Measurements from ENCODE around the gene PPM1L.

The PPM1L gene

DNA sequence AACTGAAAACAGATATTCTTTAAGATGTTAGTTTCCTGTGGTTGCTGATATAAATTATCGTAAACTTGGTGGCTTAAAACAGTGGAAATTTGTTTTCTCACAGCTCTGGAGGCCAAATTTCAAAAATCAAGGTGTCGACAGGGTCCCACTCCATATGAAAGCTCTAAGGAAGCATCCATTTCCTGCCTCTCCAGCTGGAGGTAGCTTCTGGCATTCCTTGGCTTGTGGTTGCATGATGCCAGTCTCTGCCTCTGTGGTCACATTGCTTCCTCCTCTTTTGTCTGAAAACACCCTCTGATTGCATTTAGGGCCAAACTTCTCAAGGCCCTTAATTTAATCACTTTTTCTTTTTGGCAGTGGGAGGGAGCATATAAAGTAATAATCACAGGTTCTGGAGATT, 96.8 kb downstream of the PPM1L start:
- no peak for DNase-seq (ENCODE audit: low read depth)

DNA sequence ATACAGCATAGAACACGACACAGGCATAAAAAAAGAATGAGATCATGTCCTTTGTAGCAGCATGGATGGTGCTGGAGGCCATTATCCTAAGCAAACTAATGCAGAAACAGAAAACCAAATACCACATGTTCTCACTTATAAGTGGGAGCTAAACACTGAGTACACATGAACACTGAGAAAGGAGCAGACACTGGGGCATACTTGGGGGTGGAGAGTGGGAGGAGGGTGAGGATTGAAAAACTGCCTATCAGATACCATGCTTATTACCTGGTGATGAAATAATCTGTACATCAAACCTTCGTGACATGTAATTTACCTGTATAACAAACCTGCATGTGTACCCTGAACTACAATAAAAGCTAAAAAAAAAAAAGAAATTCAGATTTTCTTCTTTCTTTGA, 100.4 kb downstream of the PPM1L start:
- no peak for DNase-seq (ENCODE audit: low read depth)

DNA sequence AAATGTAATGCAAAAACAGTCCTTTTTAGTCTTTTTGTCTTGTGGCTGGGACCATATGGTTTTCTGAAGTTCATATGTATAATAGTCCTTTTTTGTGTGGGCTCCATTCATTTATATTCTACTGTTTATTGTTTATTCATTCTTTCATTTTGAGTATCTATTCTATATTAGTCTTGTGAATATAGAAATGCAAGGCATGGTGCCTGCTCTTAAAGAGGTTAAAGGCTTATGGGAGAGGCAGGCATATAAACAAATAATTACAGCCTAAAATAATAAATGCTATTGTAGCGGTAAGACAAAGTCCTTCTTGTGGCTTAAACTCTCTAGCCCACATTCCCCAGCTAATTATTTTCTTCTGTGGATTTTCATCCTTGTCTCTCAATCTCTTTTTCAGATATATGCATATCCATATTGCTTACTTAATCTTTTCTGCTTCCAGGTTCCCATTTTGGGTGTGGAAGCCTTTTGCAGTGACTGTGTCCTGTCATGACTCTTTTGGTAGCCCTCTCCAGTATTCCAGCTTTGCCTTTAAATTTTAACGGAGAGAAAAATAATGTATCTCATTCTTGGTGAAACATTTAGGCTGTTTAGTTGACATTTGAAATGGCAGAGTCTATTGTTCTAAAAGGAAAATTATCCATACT, 101.6 kb downstream of the PPM1L start:
- DNase-seq (ENCODE audit: low read depth) = no peak

DNA sequence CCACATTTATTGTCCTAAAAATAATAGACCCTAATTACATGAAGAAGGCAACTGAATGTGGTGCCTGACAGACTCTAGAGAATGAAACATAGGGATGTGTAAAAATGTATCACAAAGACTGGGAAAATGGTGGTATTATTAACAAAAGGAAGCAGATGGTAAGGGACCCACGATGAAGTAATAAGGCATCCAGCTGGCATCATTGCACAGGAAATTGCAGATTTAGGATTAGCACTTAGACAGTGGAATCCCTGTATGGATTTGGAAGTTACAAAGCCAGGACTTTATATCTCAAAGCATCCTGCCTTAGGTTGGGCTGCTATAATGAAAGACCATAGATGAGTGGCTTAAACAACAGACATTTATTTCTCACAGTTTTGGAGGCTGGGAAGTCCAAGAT, 104.3 kb downstream of the PPM1L start:
- no peak for DNase-seq (ENCODE audit: low read depth)

DNA sequence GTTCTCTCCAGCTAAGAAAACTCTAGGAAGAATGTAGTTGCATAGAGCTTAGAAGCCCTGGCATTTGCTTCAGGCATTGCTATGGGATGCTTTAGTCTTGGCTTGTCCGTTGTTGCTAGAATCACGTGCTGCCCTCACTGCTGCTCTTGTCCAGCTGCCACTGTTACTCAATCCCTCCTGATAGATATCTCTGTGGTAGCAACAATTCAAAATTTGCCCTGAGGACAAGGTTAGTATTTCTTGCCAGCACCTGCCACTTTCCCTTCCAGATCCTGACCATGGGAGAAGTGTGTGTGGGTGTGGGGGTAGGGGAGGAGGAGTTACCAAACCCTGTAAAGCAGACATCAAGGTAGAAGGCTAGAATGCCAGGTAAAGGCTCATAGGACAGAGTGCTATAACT, 113.8 kb downstream of the PPM1L start:
- DNase-seq (ENCODE audit: low read depth) = no peak

DNA sequence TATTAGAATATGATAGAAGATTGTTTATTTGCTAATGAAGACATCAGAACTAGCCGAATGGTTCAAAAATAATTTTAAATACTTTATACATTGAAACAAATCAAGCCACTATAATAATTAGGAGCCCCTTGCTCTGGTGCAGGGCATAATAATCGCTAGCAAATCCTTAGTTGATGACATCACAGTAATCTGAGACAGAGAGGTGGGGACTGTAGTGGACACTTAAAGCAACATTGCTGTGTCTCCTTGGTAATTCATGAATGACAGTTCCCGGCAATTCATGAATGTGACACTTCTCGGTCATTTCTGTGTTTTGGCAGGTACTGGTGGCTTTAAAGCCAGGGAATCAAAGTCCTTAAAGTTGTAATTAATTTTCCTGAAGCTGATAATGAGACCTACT, 114.3 kb downstream of the PPM1L start:
- no peak for DNase-seq (ENCODE audit: low read depth)

DNA sequence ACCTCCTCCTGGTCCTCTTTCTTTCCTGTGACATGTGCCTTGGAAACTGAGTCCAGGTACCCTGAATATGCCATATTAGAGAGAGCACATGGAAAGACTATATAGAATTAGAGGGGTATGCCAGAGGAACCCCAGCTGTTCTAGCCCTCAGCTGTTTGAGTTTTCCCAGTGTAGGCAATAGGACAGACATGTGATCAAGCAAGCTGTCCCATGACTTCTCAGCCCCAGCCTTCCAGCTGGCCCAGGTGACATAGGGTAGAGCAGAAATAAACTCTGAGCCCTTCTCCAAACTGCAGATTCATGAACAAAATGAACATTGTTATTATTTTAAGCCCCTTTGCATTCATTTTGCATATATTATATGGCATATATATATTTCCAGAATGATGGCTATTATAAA, 118.7 kb downstream of the PPM1L start:
- no peak for DNase-seq (ENCODE audit: low read depth)

DNA sequence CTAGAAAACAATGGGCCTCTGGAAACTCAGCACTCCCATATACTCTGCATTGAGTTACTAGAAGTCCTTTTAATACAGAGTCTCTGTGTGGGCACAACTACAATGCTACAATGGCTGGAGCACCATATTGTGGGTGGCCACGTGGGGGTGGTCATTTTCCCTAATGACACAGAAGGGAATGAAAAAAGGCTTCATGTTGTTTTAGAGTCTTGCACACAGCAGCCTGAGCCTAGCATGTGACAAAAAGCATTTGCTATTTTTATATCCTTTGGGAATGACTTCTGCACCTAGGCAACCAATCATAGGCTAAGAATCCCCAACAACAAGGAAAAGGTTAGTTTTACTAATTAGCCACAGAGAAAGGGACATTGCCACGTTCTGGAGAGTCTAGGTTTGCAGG, 120.6 kb downstream of the PPM1L start:
- DNase-seq (ENCODE audit: low read depth) = no peak

DNA sequence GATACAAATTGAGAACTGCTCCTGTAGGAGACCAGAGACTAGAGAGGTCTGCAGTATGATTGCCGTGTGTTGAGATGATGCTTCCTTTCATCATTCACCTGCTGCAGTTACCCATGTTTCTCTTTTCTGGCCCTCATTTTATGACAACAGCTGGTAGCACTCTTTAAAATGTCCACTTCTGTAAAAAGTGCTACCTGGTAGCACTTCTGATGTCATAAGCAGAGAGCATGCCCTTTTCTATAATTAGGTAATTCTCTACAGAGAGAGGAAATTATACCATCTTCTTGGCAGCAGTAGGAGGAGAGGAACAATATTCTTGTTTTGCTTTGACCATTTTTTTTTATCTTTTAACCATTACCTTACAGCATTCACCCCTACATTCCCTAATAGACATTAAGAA, 123.8 kb downstream of the PPM1L start:
- DNase-seq (ENCODE audit: low read depth) = no peak

DNA sequence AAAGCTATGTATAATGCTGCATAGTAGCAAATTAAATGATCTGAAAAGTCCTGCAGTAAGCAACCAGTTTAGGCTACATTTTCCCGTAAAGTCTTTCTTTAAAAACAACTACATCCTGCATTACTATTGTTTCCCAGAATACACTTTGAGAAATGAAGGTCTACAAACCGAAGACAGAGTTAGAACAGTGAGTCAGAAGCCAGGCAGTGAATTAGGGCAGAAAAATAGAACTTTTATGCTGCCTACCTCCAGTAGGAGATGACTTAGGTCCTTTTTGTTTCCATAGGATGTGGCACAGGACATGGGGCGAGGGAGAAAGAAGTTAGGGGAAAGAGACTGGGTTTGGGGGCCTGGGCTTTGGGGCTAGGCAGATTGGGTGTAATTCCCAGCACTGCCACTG, 127.3 kb downstream of the PPM1L start:
- no peak for DNase-seq (ENCODE audit: low read depth)

DNA sequence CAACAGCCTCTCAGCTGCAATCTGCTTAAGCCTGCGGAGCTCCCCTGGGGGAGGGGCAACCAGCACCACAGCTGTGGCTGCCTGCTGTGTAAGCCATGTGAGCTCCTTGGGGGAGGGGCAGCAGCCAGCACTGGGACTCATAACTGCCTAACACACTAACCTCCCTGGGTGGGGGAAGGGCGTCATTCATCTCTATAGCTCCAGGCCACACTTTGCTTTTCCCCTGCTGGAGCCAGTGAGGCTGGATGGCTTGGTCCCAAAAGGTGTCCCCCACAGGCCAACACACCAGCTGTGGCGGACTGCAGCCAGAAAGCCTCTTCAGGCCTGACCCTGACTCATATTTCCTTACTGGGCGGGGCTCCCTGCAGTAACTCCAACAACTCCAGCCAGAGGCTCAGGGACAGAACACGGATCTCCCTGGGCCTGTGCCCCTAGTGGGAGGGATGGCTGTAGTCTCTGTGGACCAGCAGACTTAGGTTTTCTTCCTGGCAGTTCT, 129.8 kb downstream of the PPM1L start:
- DNase-seq (ENCODE audit: low read depth) = no peak

DNA sequence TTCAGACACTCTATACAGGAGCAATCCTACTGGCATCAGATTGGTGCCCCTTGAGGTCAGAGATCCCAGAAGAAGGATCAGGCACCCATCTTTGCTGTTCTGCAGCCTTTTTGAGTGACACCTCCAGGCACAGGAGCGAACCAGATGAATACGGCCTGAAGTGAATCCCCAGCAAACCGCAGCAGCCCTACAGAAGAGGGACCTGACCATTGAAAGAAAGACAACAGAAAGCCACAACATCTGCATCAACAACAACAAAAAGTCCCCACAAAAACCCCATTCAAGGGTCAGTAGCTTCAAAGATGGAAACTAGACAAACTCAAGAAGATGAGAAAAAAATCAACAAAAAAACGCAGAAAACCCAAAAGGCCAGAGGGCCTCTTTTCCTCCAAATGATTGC, 130.4 kb downstream of the PPM1L start:
- DNase-seq (ENCODE audit: low read depth) = no peak

DNA sequence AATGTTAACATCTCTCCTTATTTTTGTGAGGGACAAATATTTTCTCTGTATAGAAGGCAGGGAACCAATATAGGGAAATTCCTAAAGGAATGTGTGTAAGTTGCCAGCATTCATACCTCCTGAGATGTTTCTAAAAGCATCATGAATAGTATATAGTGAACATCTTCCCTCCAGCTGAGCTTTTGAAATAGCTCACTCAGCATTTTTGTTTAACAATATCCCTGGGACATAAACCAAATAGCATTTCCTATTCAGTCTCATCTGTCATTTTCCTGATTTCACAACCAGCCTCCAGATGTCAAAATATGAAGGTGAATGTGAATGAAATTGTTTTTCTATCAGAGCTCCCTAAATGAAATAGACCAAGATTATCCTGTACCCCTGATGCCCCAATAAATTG, 137.2 kb downstream of the PPM1L start:
- no peak for DNase-seq (ENCODE audit: low read depth)

DNA sequence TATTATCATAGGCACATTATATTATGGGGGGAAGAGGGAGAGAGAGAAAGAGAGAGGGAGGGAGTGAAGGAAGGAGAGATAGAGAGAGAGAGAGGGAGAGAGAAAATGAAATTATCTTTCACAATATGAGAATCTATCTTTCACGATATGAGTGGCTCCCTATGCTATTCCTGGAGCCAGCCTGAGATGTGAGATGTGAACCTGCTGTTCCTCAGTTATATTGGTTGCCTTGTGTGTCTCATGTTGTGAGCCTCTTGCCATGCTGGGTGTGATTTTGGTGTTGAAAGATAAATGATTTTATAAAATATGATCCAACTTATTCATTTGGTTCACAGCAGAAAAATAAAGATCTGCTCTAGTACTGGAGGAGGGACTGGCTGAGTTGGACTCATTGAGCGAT, 148.7 kb downstream of the PPM1L start:
- DNase-seq (ENCODE audit: low read depth) = no peak

DNA sequence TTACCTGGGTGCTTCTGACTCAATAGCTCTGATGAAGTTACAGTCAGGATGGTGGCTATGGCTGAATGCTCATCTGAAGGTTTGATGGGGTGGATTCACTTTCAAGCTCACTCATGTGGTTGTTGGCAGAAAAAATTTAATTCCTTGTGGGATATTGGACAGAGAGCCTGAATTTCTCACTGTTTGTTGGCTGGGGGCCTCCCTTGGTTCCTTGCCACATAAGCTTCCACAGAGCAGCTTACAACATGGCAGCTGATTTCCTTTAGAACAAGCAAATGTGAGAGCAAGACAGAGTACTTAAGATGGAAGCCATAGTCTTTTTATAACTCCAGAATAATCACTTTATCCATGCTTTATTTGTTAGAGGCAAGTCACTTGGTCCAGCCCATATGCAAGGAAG, 150.6 kb downstream of the PPM1L start:
- DNase-seq (ENCODE audit: low read depth) = no peak

DNA sequence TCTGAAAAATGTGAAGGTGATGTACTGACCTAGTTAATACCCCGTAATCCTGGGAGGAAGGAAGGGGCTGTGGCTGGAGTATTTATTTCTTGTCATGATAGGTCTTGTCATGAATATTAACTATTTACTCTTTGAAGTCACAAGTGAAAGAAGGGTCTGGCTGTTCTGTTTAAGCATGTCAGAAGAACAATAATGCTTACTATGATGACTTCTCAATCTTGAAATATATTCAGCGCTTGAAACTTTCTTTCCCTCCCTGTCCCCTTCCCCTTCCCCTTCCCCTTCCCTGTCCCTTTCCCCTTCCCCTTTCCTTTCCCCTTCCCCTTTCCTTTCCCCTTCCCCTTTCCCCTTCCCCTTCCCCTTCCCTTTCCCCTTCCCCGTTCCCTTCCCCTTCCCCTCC, 153.9 kb downstream of the PPM1L start:
- no peak for DNase-seq (ENCODE audit: low read depth)

DNA sequence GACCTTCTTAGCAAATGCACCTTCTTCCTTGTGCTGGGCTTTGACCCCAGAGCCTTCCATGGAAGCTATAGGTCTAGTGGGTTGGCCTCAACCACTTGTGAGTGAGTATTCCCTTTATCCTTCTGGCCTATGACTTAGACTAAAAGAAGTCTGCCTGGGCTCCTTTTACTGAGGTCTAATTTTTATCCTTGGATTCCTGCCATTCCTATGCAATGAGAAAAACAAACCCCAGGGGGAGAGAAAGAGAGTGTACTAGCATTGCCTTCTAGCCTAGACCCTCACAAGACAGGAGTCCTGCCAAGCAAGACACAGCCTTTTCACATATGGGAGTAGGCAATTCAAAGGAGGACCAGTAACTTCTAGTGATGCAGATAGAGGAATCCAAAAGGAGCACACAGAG, 155.4 kb downstream of the PPM1L start:
- no peak for DNase-seq (ENCODE audit: low read depth)

DNA sequence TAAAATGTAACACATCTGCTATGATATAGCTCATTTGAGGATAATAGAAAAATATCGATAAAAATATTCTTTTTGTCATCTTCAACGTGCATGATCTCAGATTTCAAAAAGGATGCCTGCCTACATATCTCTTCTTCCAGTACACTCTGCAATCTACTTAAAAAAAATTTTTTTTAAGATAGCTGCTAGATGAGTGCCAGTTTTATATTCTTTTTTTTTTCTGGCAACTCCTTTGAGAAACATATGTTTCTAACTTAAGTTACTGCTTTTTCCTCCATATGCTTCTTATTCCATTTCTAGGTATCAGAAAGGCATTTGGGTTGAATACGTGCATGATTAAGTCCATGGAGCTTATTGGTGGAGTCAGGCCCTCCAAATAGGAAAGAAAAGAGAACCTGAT, 160.4 kb downstream of the PPM1L start:
- DNase-seq (ENCODE audit: low read depth) = no peak

DNA sequence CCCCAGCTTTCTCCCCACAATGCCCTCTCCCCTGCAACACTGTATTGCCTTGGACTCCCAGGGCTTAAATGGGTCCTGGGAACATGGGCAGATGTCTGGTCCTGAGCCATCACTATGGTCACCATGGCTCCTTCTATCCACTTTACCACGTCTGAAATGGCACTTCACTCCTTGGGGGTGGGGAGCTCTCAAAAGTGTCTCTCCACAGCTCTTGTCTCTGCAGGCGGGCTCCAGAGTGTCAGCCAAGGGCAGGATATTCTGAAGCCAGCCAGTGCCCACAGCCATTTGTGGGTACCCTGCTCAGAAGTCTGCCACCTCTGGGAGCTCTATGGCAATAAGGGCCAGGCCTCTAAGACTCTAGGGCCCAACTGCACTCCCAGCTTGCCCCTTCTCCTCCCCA, 163.9 kb downstream of the PPM1L start:
- no peak for DNase-seq (ENCODE audit: low read depth)

DNA sequence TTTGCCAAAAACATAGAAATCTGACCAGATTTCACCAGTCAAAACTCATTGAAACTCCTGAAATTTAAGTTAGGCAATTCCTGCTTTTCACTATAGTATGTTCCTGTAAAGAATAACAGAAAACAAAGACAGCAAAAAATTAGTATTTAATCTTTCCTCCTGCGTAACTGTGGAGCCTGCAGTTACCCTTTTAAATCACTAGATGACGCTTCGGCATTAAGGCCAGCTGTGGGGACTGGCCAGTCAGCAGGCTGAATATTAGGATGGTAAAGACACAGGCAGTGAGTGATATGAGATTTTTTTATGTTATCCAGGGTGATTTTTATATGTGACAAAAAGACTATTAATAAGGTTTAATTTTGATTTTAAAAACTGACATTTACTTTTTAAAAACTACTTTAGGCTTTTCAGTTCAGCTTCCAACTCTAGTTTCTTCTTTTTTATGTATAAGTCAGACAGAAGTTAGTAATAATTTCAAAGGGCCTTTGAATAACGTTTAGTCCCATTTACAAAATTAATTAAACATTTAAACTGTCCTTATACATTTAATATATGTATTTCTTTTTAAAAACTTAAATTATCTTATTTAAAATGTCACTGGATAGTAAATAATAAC, 165.1 kb downstream of the PPM1L start:
- no peak for DNase-seq (ENCODE audit: low read depth)

DNA sequence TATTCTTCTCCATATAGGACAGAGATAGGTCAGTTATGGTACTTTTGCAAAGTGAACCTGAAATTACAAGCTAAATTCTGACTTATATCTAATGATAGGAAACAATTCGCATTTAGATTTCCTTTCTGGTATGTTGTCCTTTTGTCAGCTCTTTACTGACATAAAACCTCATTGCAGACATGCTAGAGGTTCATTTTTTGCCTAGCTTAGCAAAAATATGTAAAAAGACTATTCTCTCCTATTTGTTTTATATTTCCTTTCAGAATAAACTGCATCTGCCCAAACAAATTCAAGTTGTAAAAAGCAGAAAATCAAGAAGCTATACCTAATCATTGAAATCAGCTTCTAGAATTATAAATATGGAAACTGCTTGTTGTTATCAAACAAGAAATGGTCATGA, 168.7 kb downstream of the PPM1L start:
- DNase-seq (ENCODE audit: low read depth) = no peak

DNA sequence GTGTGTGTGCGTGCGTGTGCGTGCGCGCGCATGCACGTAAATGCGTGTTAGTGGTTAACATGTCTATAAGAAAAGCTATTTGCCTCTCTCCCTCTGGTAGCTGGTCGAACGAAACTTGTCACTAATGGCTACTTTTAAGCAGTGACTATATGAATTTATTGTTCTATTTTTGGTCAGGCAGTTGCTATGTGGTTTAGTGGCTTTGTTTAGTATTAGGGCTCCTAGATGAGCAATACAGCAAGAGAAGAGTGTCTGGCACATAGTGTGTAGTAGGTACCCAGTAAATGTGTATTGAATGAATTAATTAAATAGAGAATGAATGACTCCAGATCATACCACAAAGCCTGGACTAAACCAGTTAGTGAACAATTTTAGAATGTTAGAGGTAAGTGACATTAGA, 171.6 kb downstream of the PPM1L start:
- no peak for DNase-seq (ENCODE audit: low read depth)

DNA sequence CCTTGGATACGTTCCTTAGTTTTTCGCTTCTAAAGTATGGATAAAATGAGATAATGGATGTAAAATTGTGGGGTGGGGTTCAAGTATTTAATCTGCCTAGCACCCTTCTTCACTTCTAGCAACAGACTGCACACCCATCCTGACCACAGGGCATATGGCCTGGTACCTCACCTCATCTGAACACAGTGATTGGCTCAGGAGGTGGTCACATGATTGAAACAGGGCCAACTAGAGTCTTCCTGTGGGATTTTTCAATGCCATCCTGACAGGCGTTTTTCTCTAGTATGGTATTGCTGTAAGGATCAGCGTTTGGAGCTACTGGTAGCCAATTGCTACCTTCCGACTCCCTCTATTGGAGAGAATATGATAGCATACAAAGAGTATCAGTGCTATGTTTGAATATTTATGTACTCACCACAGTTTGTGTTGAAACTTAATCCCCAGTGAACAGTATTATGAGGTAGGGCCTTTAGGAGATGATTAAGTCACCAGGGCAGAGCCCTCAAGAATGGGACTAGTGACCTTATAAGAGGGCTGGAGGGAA, 172.2 kb downstream of the PPM1L start:
- DNase-seq (ENCODE audit: low read depth) = no peak

DNA sequence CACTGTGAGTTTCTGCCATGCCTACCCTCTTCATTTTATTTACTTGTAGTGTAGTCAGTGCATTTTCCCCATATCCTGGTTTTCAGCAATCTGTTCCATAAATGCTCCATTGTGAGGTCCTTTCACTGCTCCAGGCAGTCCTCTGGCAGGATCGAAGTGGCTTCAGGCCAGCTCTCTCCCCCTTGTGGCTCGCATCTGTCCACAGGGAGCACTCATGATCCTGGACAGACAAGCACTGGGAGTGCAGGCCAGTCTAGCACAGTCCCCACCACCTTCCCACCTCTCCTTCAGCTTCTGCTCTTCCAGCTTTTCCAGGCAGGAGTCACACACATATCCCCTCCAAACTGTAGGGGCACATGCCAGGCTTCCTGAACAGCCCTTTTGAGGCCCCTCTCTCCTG, 173.6 kb downstream of the PPM1L start:
- no peak for DNase-seq (ENCODE audit: low read depth)
